K562 (cell line): ENCODE data around the gene PAFAH1B2. TPM values are rescaled to one million over a fixed set of nuclear protein-coding genes. Genes with fewer than 3 reads are reported as not detected.

Experiments
- ATAC-seq: fragments of 200-7000 bp; cut with Tn5 transposase; 3 replicates; pipeline ENCODE4 v1.9.1; 2020; ENCODE audit warnings: moderate library complexity
- BruUV-seq: library from RNA; stranded (reverse); fragments of 400-500 nt; replicated peaks from 2 replicates; lab custom pipeline; 2021; lab: Mats Ljungman, UMichigan
- CTCF ChIA-PET: fragments of 300-600 bp; formaldehyde crosslinking; extraction: SDS; loops from one replicate; lab custom pipeline; 2021; ENCODE audit warnings: low intra/inter-chr PET ratio; lab: Yijun Ruan, JAX
- POLR2A ChIA-PET: fragments of 300-600, 350-650 bp; sonication (Branson Sonifier 250); formaldehyde crosslinking; extraction: SDS; loops from one replicate; lab custom pipeline; 2021; ENCODE audit warnings: antibody characterized with exemption, inconsistent platforms; lab: Yijun Ruan, JAX
- DNase-seq, 4 experiments: peaks; one replicate each; pipeline versions ENCODE4 v3.0.0 to v3.0.0-alpha.2; 2011 to 2018; ENCODE audit warnings: low spot score in 3 of 4, mixed read lengths in 3 of 4; ENCODE audit errors: extremely low read depth in 1 of 4
- FAIRE-seq: peaks from 2 replicates; lab custom pipeline; 2011; peaks lifted over from hg19 to GRCh38; lab: Jason Lieb, UNC
- H2AFZ ChIP-seq: 2 replicates; pipeline ENCODE4 v1.6.0; 2011; ENCODE audit warnings: low read depth, low read length, control low read depth, inconsistent platforms
- H3K27ac ChIP-seq: fragments of 200-600 bp; 3 replicates; pipeline ENCODE4 v1.8.0; 2011; ENCODE audit warnings: low read depth, mild to moderate bottlenecking, control low read depth, inconsistent platforms, low read length, moderate library complexity, mixed read lengths; ENCODE audit errors: extremely low read depth
- H3K27me3 ChIP-seq, 2 experiments: fragments of 300-600 bp in 1 of 2; 2 replicates in 1 of 2; 3 replicates in 1 of 2; pipeline versions ENCODE4 v1.6.0 to v1.8.0; 2011; ENCODE audit warnings: inconsistent platforms in 2 of 2, low read length in 2 of 2, mild to moderate bottlenecking in 1 of 2, mixed read lengths in 1 of 2, moderate library complexity in 1 of 2; ENCODE audit not compliant: control insufficient read depth in 2 of 2, insufficient read depth in 2 of 2
- H3K36me3 ChIP-seq: fragments of 300-600 bp; 3 replicates; pipeline ENCODE4 v1.8.0; 2011; ENCODE audit warnings: mild to moderate bottlenecking, low read length, inconsistent platforms; ENCODE audit not compliant: control insufficient read depth, insufficient read depth
- H3K4me1 ChIP-seq, 2 experiments: fragments of 200-600 bp in 1 of 2; replicated peaks in 1 of 2; 2 replicates in 1 of 2; 3 replicates in 1 of 2; pipeline versions ENCODE4 v1.5.1 to v1.8.0; 2011; ENCODE audit warnings: inconsistent platforms in 2 of 2, low read length in 2 of 2, mild to moderate bottlenecking in 1 of 2, mixed read lengths in 1 of 2, moderate library complexity in 1 of 2; ENCODE audit not compliant: control insufficient read depth in 2 of 2, insufficient read depth in 2 of 2
- H3K4me2 ChIP-seq: 2 replicates; pipeline ENCODE4 v1.6.1; 2011; ENCODE audit warnings: low read length, control low read depth, inconsistent platforms, mixed read lengths; ENCODE audit not compliant: insufficient read depth
- H3K4me3 ChIP-seq: fragments of 200-600 bp; sonication (generic), shearing (Covaris generic); 2 replicates; pipeline ENCODE4 v1.5.1; 2016; ENCODE audit warnings: control low read depth, inconsistent platforms
- H3K79me2 ChIP-seq: fragments of 200-600 bp; 3 replicates; pipeline ENCODE4 v1.8.0; 2011; ENCODE audit warnings: low read length, inconsistent platforms; ENCODE audit not compliant: control insufficient read depth, insufficient read depth
- H3K9ac ChIP-seq, 2 experiments: 2 replicates each; pipeline versions ENCODE4 v1.6.0 to v1.6.1; 2011; ENCODE audit warnings: low read depth in 2 of 2, low read length in 2 of 2, control low read depth in 1 of 2, inconsistent platforms in 1 of 2, mild to moderate bottlenecking in 1 of 2, mixed read lengths in 1 of 2; ENCODE audit not compliant: insufficient read depth in 1 of 2
- H3K9me1 ChIP-seq: one replicate; pipeline ENCODE4 v1.6.0; 2011; ENCODE audit warnings: inconsistent platforms, mild to moderate bottlenecking, low read length, moderate library complexity; ENCODE audit not compliant: control insufficient read depth, insufficient read depth
- H3K9me3 ChIP-seq: replicated peaks from 2 replicates; pipeline ENCODE4 v1.5.1; 2011; ENCODE audit warnings: low read depth, low read length, inconsistent platforms; ENCODE audit not compliant: control insufficient read depth, insufficient read depth
- H4K20me1 ChIP-seq: replicated peaks from 2 replicates; pipeline ENCODE4 v1.6.1; 2011; ENCODE audit warnings: low read length, inconsistent platforms, mixed read lengths; ENCODE audit not compliant: control insufficient read depth, insufficient read depth
- ARID1B ChIP-seq: fragments of 450-650 bp; IDR thresholded peaks from 2 replicates; pipeline ENCODE4 v1.6.1; 2016; ENCODE audit warnings: antibody characterized with exemption, mild to moderate bottlenecking, inconsistent platforms
- ATF3 ChIP-seq, 2 experiments: fragments of 450-650 bp in 1 of 2; sonication (generic) in 1 of 2; formaldehyde crosslinking in 1 of 2; IDR thresholded peaks in 1 of 2; conservative IDR thresholded peaks in 1 of 2; 2 replicates each; pipeline versions ENCODE4 v1.6.1 to v1.8.1; 2016 to 2023; ENCODE audit warnings: mild to moderate bottlenecking in 2 of 2, moderate library complexity in 2 of 2, inconsistent platforms in 1 of 2, missing genetic modification reagents in 1 of 2
- CBFA2T2 ChIP-seq: fragments of 450-650 bp; conservative IDR thresholded peaks from 2 replicates; pipeline ENCODE4 v1.6.1; 2017; ENCODE audit warnings: mild to moderate bottlenecking
- EGR1 ChIP-seq: fragments of 450-650 bp; conservative IDR thresholded peaks from 2 replicates; pipeline ENCODE4 v1.6.1; 2017; ENCODE audit warnings: mild to moderate bottlenecking
- ETV1 ChIP-seq: fragments of 450-650 bp; conservative IDR thresholded peaks from 2 replicates; pipeline ENCODE4 v1.6.1; 2016; ENCODE audit warnings: missing genetic modification characterization, control low read depth, low read depth, missing compliant biosample characterization
- FOXK2 ChIP-seq, 2 experiments: fragments of 450-650 bp; IDR thresholded peaks in 1 of 2; conservative IDR thresholded peaks in 1 of 2; 2 replicates each; pipeline ENCODE4 v1.6.1; 2016; ENCODE audit warnings: low read depth in 2 of 2, mild to moderate bottlenecking in 1 of 2
- MITF ChIP-seq: IDR thresholded peaks from 2 replicates; pipeline ENCODE4 v1.6.1; 2014; ENCODE audit warnings: antibody characterized with exemption
- MYC ChIP-seq, 2 experiments: fragments of 250-450 bp in 1 of 2; sonication (Bioruptor Pico) in 1 of 2; IDR thresholded peaks; 2 replicates each; pipeline versions ENCODE4 v1.5.1 to v1.6.1; 2012 to 2021; ENCODE audit warnings: low read depth in 2 of 2, borderline replicate concordance in 1 of 2, improper control_type of control experiment in 1 of 2, low read length in 1 of 2, mild to moderate bottlenecking in 1 of 2, moderate library complexity in 1 of 2
- PKNOX1 ChIP-seq: fragments of 450-650 bp; IDR thresholded peaks from 2 replicates; pipeline ENCODE4 v1.6.1; 2016
- POLR2A ChIP-seq: fragments of 450-650 bp; conservative IDR thresholded peaks from 2 replicates; pipeline ENCODE4 v1.6.1; 2016
- PRMT5 ChIP-seq: sonication (generic); formaldehyde crosslinking; IDR thresholded peaks from 2 replicates; pipeline ENCODE4 v1.5.0; 2020; ENCODE audit warnings: missing genetic modification reagents
- RAD51 ChIP-seq: fragments of 450-650 bp; IDR thresholded peaks from 2 replicates; pipeline ENCODE4 v1.7.1; 2016; ENCODE audit warnings: low read depth, mild to moderate bottlenecking, borderline replicate concordance
- RBM17 ChIP-seq: fragments of 200-400 bp; formaldehyde crosslinking; IDR thresholded peaks from 2 replicates; pipeline ENCODE4 v1.6.1; 2017; ENCODE audit warnings: low read depth, mild to moderate bottlenecking, low read length, borderline replicate concordance
- TCF7 ChIP-seq: sonication (generic); IDR thresholded peaks from 2 replicates; pipeline ENCODE4 v1.6.1; 2016; ENCODE audit warnings: antibody characterized with exemption, borderline replicate concordance
- ZNF134 ChIP-seq: fragments of 250-450 bp; sonication (Bioruptor Pico); conservative IDR thresholded peaks from 2 replicates; pipeline ENCODE4 v1.4.0; 2020
- ZNF57 ChIP-seq: fragments of 450-650 bp; formaldehyde crosslinking; IDR thresholded peaks from 2 replicates; pipeline ENCODE4 v1.4.0; 2020; ENCODE audit warnings: mild to moderate bottlenecking, moderate library complexity
- ZNF655 ChIP-seq: fragments of 250-450 bp; sonication (Bioruptor Pico); IDR thresholded peaks from 2 replicates; pipeline ENCODE4 v1.5.0; 2021
- WGBS: fragments of 100-300 bp; shearing (Covaris generic); methylation state at CpG from one replicate; pipeline ENCODE4 v1.1.6; 2016; ENCODE audit warnings: low coverage, mixed read lengths; ENCODE audit not compliant: insufficient coverage; ENCODE audit errors: missing lambda C conversion rate; 5-methylcytosine and 5-hydroxymethylcytosine counted together
- in situ Hi-C: fragments of 300-500 bp; cut with MboI; formaldehyde crosslinking; loops from 4 replicates; pipeline ENCODE4 v1.15.0; 2018; ENCODE audit warnings: inconsistent platforms, mixed read lengths
- intact Hi-C: fragments of 100-400 bp; cut with micrococcal nuclease; formaldehyde crosslinking; loops from 2 replicates; pipeline ENCODE4 v1.14.2; 2022
- polyA plus RNA-seq, 8 experiments: library from polyadenylated mRNA; depleted of rRNA in 4 of 8; stranded (reverse) in 5 of 8; unstranded in 3 of 8; fragments of >200 nt; fragmentation: Nextera tagmentation in 2 of 8; fragmentation: Illumina TruSeq in 1 of 8; extraction: Ambion mirVana in 2 of 8; extraction: Trizol in 1 of 8; gene quantifications; 2 replicates each; pipeline versions ENCODE4 v1.2.1 to v1.2.3, GENCODE V29; 2011 to 2014; ENCODE audit warnings: inconsistent platforms in 1 of 8, missing spikeins in 1 of 8
- total RNA-seq, 7 experiments: library from RNA; depleted of rRNA in 6 of 7; stranded (reverse); fragments of >200 nt in 6 of 7; fragmentation: Illumina TruSeq in 2 of 7; extraction: Trizol in 2 of 7; gene quantifications; 2 replicates each; pipeline versions ENCODE4 v1.2.1 to v1.2.3, GENCODE V29; 2011 to 2021; ENCODE audit warnings: low replicate concordance in 1 of 7

PAFAH1B2 gene
- total and polyA plus RNA-seq, 9 of the 15 experiments (the other 6 are each of a cell fraction or from before 2014, with no cell fraction given) = 27.8 to 94.7 (median 64.9) TPM

- DNase-seq = peak in 2 of 4 experiments; percentile 67 to 82
- no peaks in the 10 kb centered on the region for H3K9me3 ChIP-seq
- H3K36me3 ChIP-seq = peaks cover 38% of the 10 kb centered on the region
- H4K20me1 ChIP-seq = peaks cover 14% of the 10 kb centered on the region; the same call in 1 of the 2 replicates
- peak; percentile 69 for ATAC-seq
- BruUV-seq = no TSS peak
- H3K4me1 ChIP-seq = peaks cover 28 to 34% of the 10 kb centered on the region in 2 experiments
- no peak overlapping the region for H2AFZ ChIP-seq
- peak overlapping the region; percentile 52; the same call in 2 of the 3 replicates for H3K27ac ChIP-seq
- H3K27me3 ChIP-seq = no peaks in the 10 kb centered on the region
- POLR2A ChIA-PET = interaction anchor here (0.7 to 3.8 kb wide), 10 partner anchors 8 to 337 kb away, joined by 3 to 27 read pairs (median 6); partner anchors contain the start of gene PAFAH1B2
- in situ Hi-C loops = no loop called here
- H3K79me2 ChIP-seq = no peaks in the 10 kb centered on the region
- H3K4me2 ChIP-seq = peak overlapping the region; percentile 50; the same call in 1 of the 2 replicates
- CTCF ChIA-PET = no interaction called here
- FAIRE-seq = peak; percentile 92
- H3K9ac ChIP-seq = peak overlapping the region in 1 of 2 experiments; percentile 22; a peak in 1 of 4 replicates
- no peaks in the 10 kb centered on the region for H3K9me1 ChIP-seq
- 32% methylated on average over 14 of the region's 14 CpGs for WGBS
- intact Hi-C loops = no loop called here
- no peak overlapping the region for H3K4me3 ChIP-seq
- TF ChIP-seq ZNF57 (CRISPR knock-in tag) (no peak), ARID1B (peak; percentile 71), MYC (IDR thresholded peaks at IDR 0.05; ENCODE audit: low read depth, low read length) (peak; percentile 73), MYC (CRISPR knock-in tag; IDR thresholded peaks at IDR 0.05; ENCODE audit: borderline replicate concordance, low read depth) (no peak), RBM17 (no peak), PRMT5 (CRISPR knock-in tag) (no peak), RAD51 (peak; percentile 90), CBFA2T2 (peak; percentile 69), ETV1 (tag) (peak; percentile 78), MITF (0 out of 2 replicates have a peak, but pooled peaks have one; percentile 41), ZNF655 (no peak), FOXK2 (conservative IDR thresholded peaks at IDR 0.05 in 1 of 2, IDR thresholded peaks at IDR 0.05 in 1 of 2; ENCODE audit: low read depth in 2 of 2) (peak; percentile 74 to 79; a peak in 2 of 4 replicates), ATF3 (IDR thresholded peaks at IDR 0.05) (peak; percentile 58; the same call in 1 of the 2 replicates), ATF3 (CRISPR knock-in tag; conservative IDR thresholded peaks at IDR 0.05) (no peak), POLR2A (0 out of 2 replicates have a peak, but pooled peaks have one; percentile 45), ZNF134 (no peak), TCF7 (0 out of 2 replicates have a peak, but pooled peaks have one; percentile 49), PKNOX1 (peak; percentile 14; the same call in 1 of the 2 replicates), EGR1 (0 out of 2 replicates have a peak, but pooled peaks have one; percentile 20)
These were observed 28.8 kb downstream of the PAFAH1B2 start for GRCh38 chr11:117172724-117173421.
